ENCODE results near the gene RPL12.

Gene RPL12

DNA sequence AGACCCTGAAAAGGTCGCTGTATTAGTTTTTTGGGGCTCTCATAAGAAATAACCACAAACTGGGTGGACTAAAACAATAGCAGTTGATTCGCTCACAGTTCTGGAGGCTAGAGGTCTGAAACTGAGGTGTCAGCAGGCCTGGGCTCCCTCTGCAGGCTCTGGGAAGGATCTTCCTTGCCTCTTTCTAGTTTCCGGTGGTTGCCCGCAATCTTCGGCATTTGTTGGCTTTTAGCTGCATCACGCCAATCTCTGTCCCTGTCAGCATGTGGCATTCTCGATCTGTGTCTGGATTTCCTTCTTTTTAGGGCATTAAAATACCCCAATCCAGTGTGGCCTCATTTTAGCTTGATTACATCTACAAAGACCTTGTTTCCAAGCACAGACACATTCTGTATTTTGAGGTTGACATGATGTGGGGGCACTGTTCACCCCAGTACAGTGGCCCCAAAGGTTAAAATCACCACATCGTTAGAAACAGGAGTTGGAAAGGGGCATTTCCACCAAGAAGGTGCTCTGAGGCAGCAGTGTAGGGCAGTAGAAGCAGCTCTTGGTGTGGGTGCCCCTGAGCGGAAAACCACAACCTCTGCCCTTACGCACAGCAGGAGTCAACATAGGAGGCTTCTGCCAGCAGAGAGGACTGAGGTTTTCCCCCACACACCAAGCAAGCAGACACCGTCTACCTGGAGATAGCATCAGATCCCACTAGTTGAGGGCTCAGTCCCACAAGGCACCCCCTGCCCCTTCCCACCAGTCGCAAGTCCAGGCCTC is 13.5 kb downstream of the RPL12 start:
- DNase-seq = no peak

GRCh38 chr9:127430415-127430814 is 20.8 kb downstream of the RPL12 start:
- no peak for DNase-seq

- DNase-seq = no peak
Measured at GRCh38 chr9:127428348-127428747, 22.9 kb downstream of the RPL12 start.

DNA sequence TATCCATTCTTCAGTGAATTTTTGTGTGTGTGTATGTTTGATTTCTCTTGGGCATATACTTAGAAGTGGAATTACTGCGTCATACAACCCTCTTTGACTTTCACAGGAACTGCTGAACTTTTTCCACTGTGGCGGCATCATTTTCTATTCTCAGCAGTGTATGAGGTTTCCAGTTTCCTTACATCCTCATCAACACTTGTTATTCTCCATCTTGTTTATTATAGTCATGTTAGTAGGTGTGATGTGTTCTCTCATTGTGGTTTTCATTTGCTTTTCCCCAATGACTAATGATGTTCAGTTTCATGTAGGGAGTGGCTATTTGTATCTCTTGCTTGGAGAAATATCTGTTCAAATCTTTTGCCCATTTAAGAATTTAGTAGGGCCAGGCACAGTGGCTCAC is 24.4 kb downstream of the RPL12 start:
- no peak for DNase-seq

- DNase-seq = peak in 1 of 2 experiments; percentile 41
Measured at GRCh38 chr9:127424676-127424999, 26.6 kb downstream of the RPL12 start.

DNA sequence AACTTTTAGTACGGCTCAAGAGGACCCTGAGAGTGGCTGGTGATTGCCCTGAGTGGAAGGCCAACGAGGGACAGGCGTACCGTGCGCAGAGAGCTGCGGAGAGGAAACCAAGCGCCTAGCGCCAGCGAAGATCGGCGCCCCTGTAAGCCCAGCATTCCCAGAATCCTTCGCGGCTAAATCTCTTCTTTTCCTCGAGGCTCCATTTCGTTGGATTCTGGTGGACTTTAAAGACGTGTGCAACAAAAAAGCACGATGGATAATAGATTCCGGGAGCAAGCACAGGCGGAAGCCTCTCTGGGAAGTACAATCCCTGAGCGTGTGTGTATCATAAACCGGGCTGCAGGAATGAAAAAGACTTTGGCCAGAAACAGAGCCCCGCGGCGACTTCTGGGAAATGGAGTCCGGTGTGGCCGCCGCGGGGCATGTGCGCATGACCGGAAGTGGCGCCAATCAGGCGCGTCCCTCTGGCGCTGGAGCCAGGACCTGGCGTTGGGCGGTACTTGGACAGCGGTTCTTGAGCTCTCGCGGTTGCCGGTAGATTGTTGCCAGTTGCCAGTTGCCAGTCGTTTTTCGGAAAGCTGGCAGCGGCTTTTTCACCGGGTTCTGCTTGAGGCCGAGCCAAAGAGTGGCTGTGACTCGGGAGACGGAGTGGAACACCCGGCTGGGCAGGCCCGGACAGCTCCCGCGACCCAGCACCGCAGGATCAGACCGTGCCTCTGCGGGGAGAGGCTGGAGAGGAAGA is 27.1 kb downstream of the RPL12 start, which contains the start of gene ZNF79:
Gene ZNF79, plus strand, starts transcription at position 449 of the 742 bp plus-strand sequence. CDS start 406 bp downstream, outside the sequence.
- DNase-seq = peak; percentile 85 to 89

- no peak for DNase-seq
Measured at GRCh38 chr9:127423476-127423933, 27.7 kb downstream of the RPL12 start.

GRCh38 chr9:127422787-127423186 is 28.4 kb downstream of the RPL12 start:
- no peak for DNase-seq

DNA sequence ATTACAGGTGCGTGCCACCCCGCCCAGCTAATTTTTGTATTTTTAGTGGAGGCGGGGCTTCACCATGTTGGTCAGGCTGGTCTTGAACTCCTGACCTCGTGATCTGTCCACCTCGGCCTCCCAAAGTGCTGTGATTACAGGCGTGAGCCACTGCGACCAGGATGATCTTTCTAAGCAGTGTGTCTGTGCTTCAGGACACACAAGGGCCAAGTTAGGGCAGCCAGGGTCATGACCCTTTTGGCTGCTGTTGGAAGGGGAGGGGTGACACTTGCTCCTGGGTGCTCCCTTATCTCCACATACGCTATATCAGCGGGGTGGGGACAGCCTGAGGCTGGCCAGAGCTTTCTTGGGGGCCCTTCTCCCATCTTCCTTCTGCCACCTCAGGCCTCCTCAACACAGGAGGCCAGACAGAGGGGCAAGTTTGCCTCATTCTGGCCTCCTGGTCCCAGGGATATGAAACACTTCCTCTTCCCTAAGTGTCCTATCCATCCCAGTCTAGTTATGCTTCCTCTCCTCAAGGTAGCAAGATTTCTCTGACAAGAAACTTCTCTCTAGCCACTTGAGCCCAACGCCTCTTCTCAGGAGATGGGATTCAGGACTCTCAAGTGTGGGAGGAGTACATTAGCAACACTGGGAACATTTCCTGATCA is 28.9 kb downstream of the RPL12 start:
- DNase-seq = no peak

GRCh38 chr9:127421057-127421456 is 30.1 kb downstream of the RPL12 start:
- no peak for DNase-seq

- no peak for DNase-seq
Measured at GRCh38 chr9:127419348-127419747, 31.9 kb downstream of the RPL12 start.

- DNase-seq = no peak
Measured at GRCh38 chr9:127418037-127418471, 33.2 kb downstream of the RPL12 start.

GRCh38 chr9:127417131-127418036 is 33.8 kb downstream of the RPL12 start:
- DNase-seq = no peak

GRCh38 chr9:127415657-127416056 is 35.5 kb downstream of the RPL12 start:
- no peak for DNase-seq

- DNase-seq = no peak
Measured at GRCh38 chr9:127415141-127415540, 36.1 kb downstream of the RPL12 start.

GRCh38 chr9:127411122-127411521 is 40.1 kb downstream of the RPL12 start:
- DNase-seq = no peak

DNA sequence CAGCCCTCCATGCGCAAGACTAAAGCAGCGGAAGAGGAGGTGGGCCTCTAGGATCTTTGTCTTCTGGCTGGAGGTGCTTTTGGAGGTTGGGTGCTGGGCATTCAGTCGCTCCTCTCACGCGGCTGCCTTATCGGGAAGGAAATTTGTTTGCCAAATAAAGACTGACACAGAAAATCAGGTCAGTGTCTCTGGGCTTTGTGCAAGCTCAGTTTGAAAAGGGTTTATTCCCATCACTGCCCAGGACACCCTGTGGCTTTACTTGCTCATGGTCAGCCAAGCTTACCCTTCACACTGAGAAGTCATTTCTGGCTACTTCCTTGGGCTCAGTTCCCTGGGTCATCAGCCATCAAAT is 43.7 kb downstream of the RPL12 start:
- no peak for DNase-seq

- DNase-seq = no peak
Measured at GRCh38 chr9:127406799-127407491, 44.3 kb downstream of the RPL12 start.

- DNase-seq = no peak
Measured at GRCh38 chr9:127405344-127406125, 45.7 kb downstream of the RPL12 start.

GRCh38 chr9:127404631-127405030 is 46.6 kb downstream of the RPL12 start:
- no peak for DNase-seq

DNA sequence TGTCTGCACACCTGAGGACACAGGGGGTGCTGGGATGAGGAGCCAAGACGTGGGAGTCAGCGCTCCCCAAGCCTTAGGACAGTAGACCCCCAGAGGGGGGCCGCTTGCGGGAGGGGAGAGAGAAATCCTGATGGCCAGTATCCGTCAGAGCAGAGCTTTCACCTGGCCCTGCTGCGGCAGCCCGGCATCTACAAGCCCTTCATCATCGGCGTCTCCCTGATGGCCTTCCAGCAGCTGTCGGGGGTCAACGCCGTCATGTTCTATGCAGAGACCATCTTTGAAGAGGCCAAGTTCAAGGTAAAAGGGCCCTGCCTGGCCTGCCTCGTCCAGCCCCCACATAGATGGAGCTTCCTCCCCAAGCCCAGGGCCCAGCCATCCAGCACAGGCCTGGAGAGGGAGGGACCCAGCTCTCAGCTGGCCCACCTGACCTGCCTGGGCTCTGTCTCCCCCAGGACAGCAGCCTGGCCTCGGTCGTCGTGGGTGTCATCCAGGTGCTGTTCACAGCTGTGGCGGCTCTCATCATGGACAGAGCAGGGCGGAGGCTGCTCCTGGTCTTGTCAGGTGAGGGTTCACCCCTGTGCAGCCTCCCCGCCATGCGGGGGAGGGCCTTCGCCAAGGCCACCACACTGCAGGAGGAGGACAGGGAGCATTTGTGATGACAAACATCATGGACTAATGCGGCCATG is 47.6 kb downstream of the RPL12 start:
- DNase-seq = no peak

Data from NCI-H2081 (cell line).